ENCODE results near the gene CPLANE1. TPM values are rescaled to one million over a fixed set of nuclear protein-coding genes. Genes with fewer than 3 reads are reported as not detected.

Gene CPLANE1
- total RNA-seq (2022; extraction: Qiagen RNA extraction; ENCODE audit: low read depth), result 2.1 to 4.1 TPM (median 3.9 TPM) in 5 replicates

GRCh38 chr5:37248970-37249814 is at the start of gene CPLANE1:
TSS of gene CPLANE1 (minus strand) at chr5:37249376. CDS start at chr5:37247698, 1,678 bp downstream.

Other genes with a start within 250 kb of the CPLANE1 start
- gene NUP155, start 121.7 kb upstream of the CPLANE1 start, total RNA-seq (2022; extraction: Qiagen RNA extraction; ENCODE audit: low read depth), result 13.5 to 20.9 TPM (median 17.3 TPM) in 5 replicates
- gene WDR70, start 129.9 kb upstream of the CPLANE1 start, total RNA-seq (2022; extraction: Qiagen RNA extraction; ENCODE audit: low read depth), result 11.2 to 16.2 TPM (median 12.0 TPM) in 5 replicates

Data from A549 treated with RU486 at 1 μM for 4 hours (cell line).